Right ventricle myocardium superior (tissue), 1 donor: ENCODE results near the gene NOM1. TPM values are rescaled to one million over a fixed set of nuclear protein-coding genes. Genes with fewer than 3 reads are reported as not detected.
A peak's percentile ranks its signal among the peaks of the same experiment; 100 is the strongest.
"Not testable (repeated sequence)": the region's sequence is repeated elsewhere in the genome, so short reads cannot be mapped to it uniquely, and the experiment has no call there.

Experiments
- ATAC-seq: fragments of 200-7000 bp; cut with Tn5 transposase; one replicate; pipeline ENCODE4 v1.9.1; 2020; ENCODE audit warnings: mild to moderate bottlenecking; ENCODE audit not compliant: poor library complexity
- DNase-seq: peaks from one replicate; pipeline ENCODE4 v3.0.0-alpha.2; 2020
- intact Hi-C: fragments of 100-400 bp; cut with DNase I; formaldehyde crosslinking; loops from one replicate; pipeline ENCODE4 v1.11.2; 2022
- long read RNA-seq: library from polyadenylated mRNA; unstranded; transcript quantifications from one replicate; pipeline ENCODE4 v2.0.0, GENCODE V29; 2021
- total RNA-seq: library from RNA; stranded (reverse); fragmentation: NEBNext Ultra II Directional; extraction: Animal tissue kit (Norgen Biotek cat#: 25700); gene quantifications from one replicate; pipeline ENCODE4 v1.2.1, GENCODE V29; 2021
- donor health status: DM: no; HTN: yes; CAD: no; lungs with severe emphysema.

The NOM1 gene
- 9.7 TPM for total RNA-seq
- long read RNA-seq, full-length matches to known transcripts, result 4 of 7 reads
- long read RNA-seq, partial matches to known transcripts, result 2 of 7 reads
- long read RNA-seq, other reads (novel, unspliced or antisense), result 1 of 7 reads

GRCh38 chr7:156949541-156950380 is at the start of gene NOM1:
Gene NOM1 (plus strand): TSS chr7:156949712. CDS start chr7:156949738, 26 bp downstream.
- ATAC-seq, result peak; percentile 100
- intact Hi-C loops, result no loop called here
- peak; percentile 96 for DNase-seq

GRCh38 chr7:156900093-156900492 is 49.4 kb upstream of the NOM1 start:
- ATAC-seq, DNase-seq, intact Hi-C loops: not testable (repeated sequence)

GRCh38 chr7:156903232-156903909 is 46.1 kb upstream of the NOM1 start:
- intact Hi-C loops, result no loop called here

GRCh38 chr7:156906200-156906649 is 43.3 kb upstream of the NOM1 start:
- DNase-seq (no peak), ATAC-seq (no peak)
- intact Hi-C loops, result no loop called here

More at GRCh38 chr7:156903232-156903909, 46.1 kb upstream of the NOM1 start:
- DNase-seq (no peak), ATAC-seq (peak; percentile 45)

GRCh38 chr7:156907656-156908055 is 41.9 kb upstream of the NOM1 start:
- intact Hi-C loops, result no loop called here
- DNase-seq (no peak), ATAC-seq (no peak)

- ATAC-seq, DNase-seq, intact Hi-C loops: not testable (repeated sequence)
These were observed 39.8 kb upstream of the NOM1 start for GRCh38 chr7:156909574-156910252.

GRCh38 chr7:156918635-156919034 is 30.9 kb upstream of the NOM1 start:
- no peak for DNase-seq
- intact Hi-C loops, result no loop called here
- no peak for ATAC-seq

- intact Hi-C loops, result no loop called here
- ATAC-seq (no peak), DNase-seq (no peak)
These were observed 30.3 kb upstream of the NOM1 start for GRCh38 chr7:156919132-156919713.

GRCh38 chr7:156920076-156920475 is 29.4 kb upstream of the NOM1 start:
- DNase-seq, result no peak

GRCh38 chr7:156920487-156921373 is 28.8 kb upstream of the NOM1 start:
- DNase-seq, intact Hi-C loops, ATAC-seq: not testable (repeated sequence)

More at GRCh38 chr7:156920076-156920475, 29.4 kb upstream of the NOM1 start:
- no peak for ATAC-seq
- intact Hi-C loops, result no loop called here

GRCh38 chr7:156922304-156922703 is 27.2 kb upstream of the NOM1 start:
- ATAC-seq, DNase-seq, intact Hi-C loops: not testable (repeated sequence)

GRCh38 chr7:156925821-156926220 is 23.7 kb upstream of the NOM1 start:
- intact Hi-C loops, DNase-seq, ATAC-seq: not testable (repeated sequence)

- intact Hi-C loops, result no loop called here
- DNase-seq, result no peak
- ATAC-seq, result no peak
These were observed 21.7 kb upstream of the NOM1 start for GRCh38 chr7:156927571-156928405.

- intact Hi-C loops, result no loop called here
- DNase-seq, result no peak
- no peak for ATAC-seq
These were observed 21.1 kb upstream of the NOM1 start for GRCh38 chr7:156928406-156928747.

- ATAC-seq, result no peak
- intact Hi-C loops, result no loop called here
- DNase-seq, result no peak
These were observed 19.5 kb upstream of the NOM1 start for GRCh38 chr7:156929789-156930539.

- intact Hi-C loops, result no loop called here
- ATAC-seq, result no peak
- no peak for DNase-seq
These were observed 17.5 kb upstream of the NOM1 start for GRCh38 chr7:156932006-156932405.
